ENCODE measurements around the gene NAALADL1. TPM values are rescaled to one million over a fixed set of nuclear protein-coding genes. Genes with fewer than 3 reads are reported as not detected.

Gene NAALADL1
- total and polyA plus RNA-seq, 9 of the 15 experiments (the other 6 are each of a cell fraction or from before 2014, with no cell fraction given): 0.06 to 0.72 (median 0.22) TPM; not detected in 4

GRCh38 chr11:65016705-65017104, 41.6 kb downstream of the NAALADL1 start (continued):
- TF ChIP-seq CHD7 (IDR thresholded peaks at IDR 0.05; ENCODE audit: low read depth, low read length): no peak
- TF ChIP-seq CHCHD3 (CRISPR knock-in tag; IDR thresholded peaks at IDR 0.05): no peak
- no peak for TF ChIP-seq ARHGAP35 (IDR thresholded peaks at IDR 0.05; ENCODE audit: partially characterized antibody)
- TF ChIP-seq NKRF (IDR thresholded peaks at IDR 0.05; ENCODE audit: borderline replicate concordance): no peak
- TF ChIP-seq HIVEP1 (CRISPR knock-in tag; IDR thresholded peaks at IDR 0.05): no peak
- TF ChIP-seq USF1 (CRISPR knock-in tag; IDR thresholded peaks at IDR 0.05): 0 out of 2 replicates have a peak, but pooled peaks have one; percentile 21
- no peak for TF ChIP-seq MAFF (IDR thresholded peaks at IDR 0.05; ENCODE audit: low read length)
- no peak for TF ChIP-seq CREB3L1 (IDR thresholded peaks at IDR 0.05; ENCODE audit: borderline replicate concordance, low read depth)
- TF ChIP-seq HBP1 (CRISPR knock-in tag; IDR thresholded peaks at IDR 0.05): no peak
- no peak for TF ChIP-seq ZC3H4 (CRISPR knock-in tag; IDR thresholded peaks at IDR 0.05; ENCODE audit: borderline replicate concordance)
- TF ChIP-seq XRCC3 (IDR thresholded peaks at IDR 0.05): no peak

Data from K562 (cell line).